Naive thymus-derived CD4-positive, alpha-beta T cell (primary cell): ENCODE results near the gene PPIL6. TPM values are rescaled to one million over a fixed set of nuclear protein-coding genes. Genes with fewer than 3 reads are reported as not detected.

ENCODE experiments used
- ATAC-seq: fragments of 150-1000 bp; cut with Tn5 transposase; 2 replicates; pipeline ENCODE4 v1.10.0; 2021; ENCODE audit warnings: mild to moderate bottlenecking, moderate library complexity
- CTCF ChIA-PET: fragments of 350-600 bp; sonication (Branson Sonifier 250); formaldehyde crosslinking; loops from one replicate; lab custom pipeline; 2021; ENCODE audit warnings: antibody characterized with exemption; lab: Charles Lee
- POLR2A ChIA-PET: fragments of 350-600 bp; sonication (Branson Sonifier 250); formaldehyde crosslinking; loops from one replicate; lab custom pipeline; 2021; ENCODE audit warnings: antibody characterized with exemption, inconsistent platforms; lab: Charles Lee
- DNase-seq, 9 donors: peaks; one replicate each; pipeline versions ENCODE4 v3.0.0 to v3.0.0-alpha.2; 2020 to 2022; ENCODE audit warnings: mixed read lengths in 1 of 9
- H3K27ac ChIP-seq: one replicate; pipeline ENCODE4 v1.7.0; 2013; ENCODE audit warnings: mild to moderate bottlenecking, low read depth, low read length, moderate library complexity
- H3K27me3 ChIP-seq, 2 donors: one replicate each; pipeline ENCODE4 v1.7.0; 2013; ENCODE audit warnings: low read length in 2 of 2, mild to moderate bottlenecking in 2 of 2, moderate library complexity in 2 of 2; ENCODE audit not compliant: control insufficient read depth in 2 of 2, insufficient read depth in 2 of 2
- H3K36me3 ChIP-seq, 3 experiments: 1 replicate in 2 of 3; 2 replicates in 1 of 3; pipeline ENCODE4 v1.7.0; 2013; ENCODE audit warnings: low read length in 3 of 3, mild to moderate bottlenecking in 3 of 3, moderate library complexity in 1 of 3; ENCODE audit not compliant: insufficient read depth in 3 of 3, control insufficient read depth in 2 of 3
- H3K4me1 ChIP-seq, 2 donors: one replicate each; pipeline ENCODE4 v1.7.0; 2013; ENCODE audit warnings: low read length in 2 of 2, mild to moderate bottlenecking in 2 of 2, moderate library complexity in 1 of 2; ENCODE audit not compliant: control insufficient read depth in 2 of 2, insufficient read depth in 2 of 2
- H3K4me3 ChIP-seq: 2 replicates; pipeline ENCODE4 v1.7.0; 2013; ENCODE audit warnings: mild to moderate bottlenecking, low read length
- H3K9me3 ChIP-seq, 3 experiments: 1 replicate in 2 of 3; 2 replicates in 1 of 3; pipeline ENCODE4 v1.7.0; 2013; ENCODE audit warnings: low read length in 3 of 3; ENCODE audit not compliant: control insufficient read depth in 2 of 3
- H3K27ac Mint-ChIP-seq, 9 donors: one replicate each; pipeline ENCODE4 v1.8.0; 2020 to 2022; ENCODE audit warnings: mixed read lengths in 9 of 9, mild to moderate bottlenecking in 8 of 9, moderate library complexity in 5 of 9, inconsistent platforms in 2 of 9
- H3K27me3 Mint-ChIP-seq, 5 donors: one replicate each; pipeline ENCODE4 v1.8.0; 2021 to 2022; ENCODE audit warnings: mixed read lengths in 5 of 5, mild to moderate bottlenecking in 1 of 5
- H3K36me3 Mint-ChIP-seq, 5 donors: one replicate each; pipeline ENCODE4 v1.8.0; 2020 to 2022; ENCODE audit warnings: mixed read lengths in 5 of 5, mild to moderate bottlenecking in 3 of 5, inconsistent platforms in 1 of 5
- H3K4me1 Mint-ChIP-seq, 7 donors: one replicate each; pipeline ENCODE4 v1.8.0; 2020 to 2022; ENCODE audit warnings: mixed read lengths in 7 of 7, mild to moderate bottlenecking in 3 of 7, inconsistent platforms in 1 of 7
- H3K4me3 Mint-ChIP-seq, 10 donors: one replicate each; pipeline ENCODE4 v1.8.0; 2020 to 2022; ENCODE audit warnings: mild to moderate bottlenecking in 10 of 10, mixed read lengths in 10 of 10, moderate library complexity in 6 of 10, inconsistent platforms in 2 of 10
- H3K9me3 Mint-ChIP-seq, 11 donors: one replicate each; pipeline ENCODE4 v1.8.0; 2020 to 2022; ENCODE audit warnings: mixed read lengths in 11 of 11, mild to moderate bottlenecking in 4 of 11, inconsistent platforms in 1 of 11, moderate library complexity in 1 of 11
- intact Hi-C, 2 donors: fragments of 100-400 bp; cut with micrococcal nuclease; formaldehyde crosslinking; loops; one replicate each; pipeline ENCODE4 v1.15.1; 2023
- polyA plus RNA-seq, 2 donors: library from polyadenylated mRNA; unstranded; fragments of 300-500 nt; fragmentation: Illumina TruSeq; gene quantifications; one replicate each; pipeline ENCODE4 v1.2.3, GENCODE V29; 2021
- total RNA-seq, 6 experiments: library from RNA in 5 of 6; stranded (reverse) in 5 of 6; gene quantifications; 1 replicate in 5 of 6; 2 replicates in 1 of 6; pipeline ENCODE4 v1.2.3 and lab custom pipeline; 2021 to 2026

PPIL6 gene
- total and polyA plus RNA-seq, 7 experiments from 2014 or later: 0.13 to 1.9 (median 0.51) TPM; not detected in 1

DNA sequence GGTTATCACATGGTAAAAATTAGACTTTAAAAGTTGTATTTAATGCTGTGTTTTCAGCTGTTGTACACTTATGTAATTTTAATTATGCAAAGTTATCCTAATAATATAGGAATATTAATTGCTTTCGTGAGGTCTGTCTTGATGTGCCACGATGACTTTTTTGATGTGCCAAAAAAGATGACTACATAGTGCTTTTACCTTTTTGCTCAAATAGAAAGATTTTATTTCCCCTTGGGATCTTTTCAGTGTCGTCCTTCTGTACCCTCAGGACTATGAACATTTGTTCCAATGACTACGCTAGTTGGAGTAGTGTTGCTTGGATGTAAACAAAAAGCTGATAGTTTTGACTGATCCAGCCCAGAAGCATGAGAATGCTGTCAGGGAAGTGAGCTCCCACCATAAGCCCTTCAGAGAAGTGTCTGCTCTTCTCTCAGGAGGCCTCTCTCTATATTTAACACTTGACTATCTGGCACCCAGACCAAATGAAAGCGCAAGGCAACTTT is 56.9 kb downstream of the PPIL6 start:
- Histone ChIP-seq H3K36me3 (no peaks in the 10 kb centered on the region), H3K4me3 (peak overlapping the region; percentile 89), H3K9me3 (no peaks in the 10 kb centered on the region), H3K27me3 (no peaks in the 10 kb centered on the region), H3K27ac (peak overlapping the region; percentile 95), H3K4me1 (peaks cover 15 to 27% of the 10 kb centered on the region in 2 donors)
- Mint-ChIP-seq H3K27me3 (peaks cover 0 to 12% (median 0%) of the 10 kb centered on the region in 5 donors), H3K4me1 (peaks cover 29 to 51% (median 44%) of the 10 kb centered on the region in 7 donors), H3K9me3 (peaks cover 0 to 4% (median 0%) of the 10 kb centered on the region in 11 donors), H3K4me3 (peak overlapping the region; percentile 88 to 99 (median 98)), H3K36me3 (peaks cover 0 to 20% (median 5%) of the 10 kb centered on the region in 5 donors), H3K27ac (peak overlapping the region; percentile 92 to 100 (median 99))
- ATAC-seq (no peak), DNase-seq (peak in 1 of 9 donors; percentile 2)
- ChIA-PET CTCF (interaction anchor here (0.6 to 6.0 kb wide), 20 partner anchors 9 to 817 kb away, joined by 3 to 94 read pairs (median 4); partner anchors contain the start of genes CDC40, PPIL6, SMPD2 and ZBTB24), POLR2A (interaction anchor here (0.6 to 4.4 kb wide), 26 partner anchors 10 to 1491 kb away, joined by 3 to 47 read pairs (median 6); partner anchors contain the start of genes AK9, AMD1, CEP57L1 and FIG4)
- intact Hi-C loops: loop anchor here (1.0 to 5.0 kb wide), 25 partner anchors 72 to 1666 kb away; partner anchors contain the start of genes RPF2 (in 2 of the 2), SCML4 (in 2 of the 2), AK9 (in 1 of the 2) and AMD1 (in 1 of the 2)

DNA sequence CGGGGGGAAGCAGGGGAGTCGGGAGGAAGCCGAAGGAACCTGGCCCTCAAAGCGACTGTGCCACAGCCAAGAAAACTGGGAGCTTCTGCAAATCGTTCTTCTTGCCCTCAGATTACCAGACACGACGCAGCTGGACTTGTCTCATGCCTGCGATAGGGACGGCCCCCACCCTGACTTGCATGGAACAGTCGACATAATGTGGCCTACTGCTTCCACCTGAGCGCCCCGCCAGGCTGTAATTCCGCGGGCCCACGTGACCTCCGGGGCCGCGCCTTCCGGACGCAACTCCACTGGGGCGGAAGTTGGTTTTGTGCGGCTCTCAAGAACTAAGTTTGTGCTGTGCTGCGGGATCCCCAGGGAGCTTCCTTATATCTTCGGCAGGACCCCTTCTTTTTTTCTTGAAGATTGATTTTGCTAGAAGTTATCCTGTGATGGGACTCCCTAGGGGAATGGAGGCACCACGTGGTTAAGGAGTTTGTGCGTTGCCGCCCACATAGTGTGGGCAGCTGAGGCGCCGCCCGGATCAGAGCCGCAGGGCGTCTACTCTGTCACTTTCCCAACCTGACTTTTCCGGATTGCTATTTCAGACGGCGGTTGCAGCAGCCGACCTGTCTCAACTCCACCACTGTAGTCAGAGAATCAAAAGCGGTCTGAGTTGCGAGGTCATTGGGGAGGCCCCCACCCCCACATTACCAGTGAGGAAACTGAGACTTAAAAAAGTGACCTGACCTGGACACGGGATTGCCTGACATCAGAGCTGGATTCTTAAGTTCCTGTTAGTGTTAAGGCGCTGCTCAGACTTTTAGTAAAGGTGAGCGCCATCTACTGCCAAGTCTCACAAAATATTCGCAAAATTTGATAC is 57.6 kb downstream of the PPIL6 start:
- peaks cover 0 to 26% (median 10%) of the 10 kb centered on the region in 5 donors for H3K36me3 Mint-ChIP-seq
- peaks cover 0 to 7% (median 0%) of the 10 kb centered on the region in 5 donors for H3K27me3 Mint-ChIP-seq
- no peaks in the 10 kb centered on the region for H3K9me3 ChIP-seq
- H3K9me3 Mint-ChIP-seq: peaks cover 0 to 4% (median 0%) of the 10 kb centered on the region in 11 donors
- peaks cover 34 to 58% (median 51%) of the 10 kb centered on the region in 7 donors for H3K4me1 Mint-ChIP-seq
- intact Hi-C loops: loop anchor here (1.0 to 5.0 kb wide), 36 partner anchors 10 to 1924 kb away; partner anchors contain the start of genes CDC40 (in 2 of the 2), CEP57L1 (in 2 of the 2), MICAL1 (in 2 of the 2) and PPIL6 (in 2 of the 2)
- H3K4me1 ChIP-seq: peaks cover 22 to 32% of the 10 kb centered on the region in 2 donors
- H3K4me3 ChIP-seq: peak overlapping the region; percentile 89
- CTCF ChIA-PET: interaction anchor here (0.6 to 6.0 kb wide), 23 partner anchors 10 to 816 kb away, joined by 3 to 94 read pairs (median 4); partner anchors contain the start of genes CDC40, PPIL6, SMPD2 and ZBTB24
- DNase-seq (peak; percentile 90 to 97 (median 96)), ATAC-seq (peak; percentile 82)
- H3K27me3 ChIP-seq: no peaks in the 10 kb centered on the region
- POLR2A ChIA-PET: interaction anchor here (0.6 to 4.4 kb wide), 38 partner anchors 9 to 1492 kb away, joined by 3 to 47 read pairs (median 5); partner anchors contain the start of genes AK9, AMD1, CDK19 and CEP57L1
- peak overlapping the region; percentile 88 to 99 (median 98) for H3K4me3 Mint-ChIP-seq
- H3K36me3 ChIP-seq: no peaks in the 10 kb centered on the region
- peak overlapping the region; percentile 95 for H3K27ac ChIP-seq
- H3K27ac Mint-ChIP-seq: peak overlapping the region; percentile 92 to 100 (median 99)

DNA sequence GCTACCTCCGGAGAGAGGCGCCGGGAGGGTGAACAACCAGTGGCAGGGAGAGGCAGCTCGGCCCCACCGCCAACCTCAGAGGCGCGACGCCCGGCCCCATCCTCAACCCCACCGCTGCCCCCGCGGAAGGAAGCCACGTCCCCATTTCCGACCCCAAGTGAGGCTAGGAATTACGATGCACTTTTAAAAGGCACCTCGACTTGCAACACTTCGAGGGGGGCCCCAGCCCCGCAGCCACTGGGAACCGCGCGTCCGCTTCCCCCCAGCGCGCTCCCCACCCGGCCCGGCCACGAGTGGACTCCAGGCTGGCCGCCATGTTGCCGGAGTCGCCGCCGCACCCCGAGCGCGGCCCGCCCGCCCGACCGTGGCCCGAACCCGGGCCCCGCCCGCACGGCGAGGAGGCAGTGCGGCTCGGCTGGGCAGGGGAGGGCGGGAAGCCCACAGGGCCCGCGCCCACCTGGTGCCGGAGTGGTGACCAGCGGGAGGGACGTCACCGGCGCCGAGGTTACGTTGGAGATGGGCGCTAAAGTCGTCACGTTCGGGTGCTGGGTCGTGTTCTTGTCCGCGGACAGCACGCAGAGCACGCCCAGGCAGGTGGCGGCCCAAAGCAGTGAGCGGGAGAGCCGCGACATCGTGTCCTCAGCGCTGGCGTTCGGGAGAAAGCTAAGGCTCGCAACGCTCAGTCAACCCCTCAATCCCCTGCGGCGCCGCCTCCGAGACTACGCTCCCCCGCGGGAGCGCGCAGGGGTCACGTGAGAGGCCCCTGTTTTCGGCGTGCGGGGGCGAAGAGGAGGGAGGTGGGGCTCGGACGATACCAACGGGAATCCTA is 58.5 kb downstream of the PPIL6 start, which contains the start of gene CD164:
CD164 (minus strand) TSS at position 721 of the 829 bp plus-strand sequence; CDS start at position 632, 89 bp downstream.
- Histone ChIP-seq H3K4me1 (peaks cover 28 to 32% of the 10 kb centered on the region in 2 donors), H3K4me3 (peak within 1 kb of the TSS; percentile 89), H3K27me3 (no peaks in the 10 kb centered on the region), H3K9me3 (no peaks in the 10 kb centered on the region), H3K36me3 (peaks cover 0 to 8% (median 2%) of the 10 kb centered on the region in 3 experiments), H3K27ac (peak within 1 kb of the TSS; percentile 95)
- peaks cover 0 to 29% (median 16%) of the 10 kb centered on the region in 5 donors for H3K36me3 Mint-ChIP-seq
- peaks cover 0 to 4% (median 0%) of the 10 kb centered on the region in 11 donors for H3K9me3 Mint-ChIP-seq
- CTCF ChIA-PET: interaction anchor here (0.6 to 6.0 kb wide), 10 partner anchors 10 to 658 kb away, joined by 3 to 94 read pairs (median 4); partner anchors contain the start of genes PPIL6 and SMPD2
- peak within 1 kb of the TSS; percentile 88 to 99 (median 98) for H3K4me3 Mint-ChIP-seq
- H3K27ac Mint-ChIP-seq: peak within 1 kb of the TSS; percentile 92 to 100 (median 99)
- H3K4me1 Mint-ChIP-seq: peaks cover 39 to 66% (median 57%) of the 10 kb centered on the region in 7 donors
- DNase-seq (peak; percentile 53 to 98 (median 95)), ATAC-seq (peak; percentile 83)
- H3K27me3 Mint-ChIP-seq: peaks cover 0 to 7% (median 0%) of the 10 kb centered on the region in 5 donors
- intact Hi-C loops: loop anchor here (1.0 to 5.0 kb wide), 33 partner anchors 9 to 1923 kb away; partner anchors contain the start of genes CEP57L1 (in 2 of the 2), PPIL6 (in 2 of the 2), RPF2 (in 2 of the 2) and SCML4 (in 2 of the 2)
- POLR2A ChIA-PET: interaction anchor here (0.6 to 4.4 kb wide), 32 partner anchors 9 to 1493 kb away, joined by 3 to 47 read pairs (median 5); partner anchors contain the start of genes AK9, AMD1, CDK19 and CEP57L1

DNA sequence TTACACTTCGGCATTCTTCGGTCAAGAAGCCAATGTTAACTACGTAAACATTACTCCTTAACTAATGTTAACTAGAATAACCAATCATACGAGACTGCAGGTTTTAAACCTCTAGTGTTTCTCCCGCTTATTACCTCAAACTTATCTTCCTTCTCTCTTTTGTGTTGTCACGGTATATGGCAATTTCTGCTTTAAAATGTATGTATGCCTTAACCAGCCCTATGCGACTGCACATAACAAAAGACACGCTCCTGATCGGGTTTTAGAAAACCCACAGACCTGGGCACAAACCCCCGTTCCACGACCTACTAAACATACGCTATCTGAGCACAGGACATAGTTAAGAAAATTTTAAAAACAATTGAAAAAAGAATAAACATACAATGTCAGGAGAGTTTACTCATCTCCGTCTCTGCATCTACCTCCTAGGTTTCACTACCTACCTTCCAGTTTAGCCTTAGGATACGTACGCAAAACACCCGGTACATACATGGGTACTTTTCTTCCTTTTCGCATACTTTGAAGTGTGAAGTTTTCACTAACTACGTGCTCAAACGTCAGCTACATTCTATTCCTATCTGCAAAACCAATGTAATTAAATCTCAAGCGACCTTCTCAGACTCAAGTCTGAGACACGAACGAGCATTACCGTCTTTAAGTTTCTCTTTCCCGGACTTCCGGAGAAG is 59.2 kb downstream of the PPIL6 start:
- DNase-seq (peak in 3 of 9 donors; percentile 70 to 77 (median 76)), ATAC-seq (peak; percentile 6)
- H3K4me3 Mint-ChIP-seq: peak overlapping the region; percentile 88 to 99 (median 96)

More for the DNA sequence above, 59.2 kb downstream of the PPIL6 start:
- no peaks in the 10 kb centered on the region for H3K9me3 ChIP-seq
- H3K4me1 ChIP-seq: peaks cover 31 to 32% of the 10 kb centered on the region in 2 donors
- ChIA-PET POLR2A (interaction anchor here (0.6 to 4.4 kb wide), 11 partner anchors 8 to 1493 kb away, joined by 3 to 47 read pairs (median 19); partner anchors contain the start of genes AK9, CEP57L1, FIG4 and MICAL1), CTCF (interaction anchor here (6.0 kb wide), 1 partner anchor 194 kb away, joined by 94 read pairs; no protein-coding TSS in a partner anchor)
- H3K36me3 ChIP-seq: peaks cover 7 to 16% (median 9%) of the 10 kb centered on the region in 3 experiments
- H3K4me3 ChIP-seq: peak overlapping the region; percentile 89
- Mint-ChIP-seq H3K4me1 (peaks cover 40 to 74% (median 63%) of the 10 kb centered on the region in 7 donors), H3K27me3 (peaks cover 0 to 7% (median 0%) of the 10 kb centered on the region in 5 donors), H3K36me3 (peaks cover 2 to 33% (median 20%) of the 10 kb centered on the region in 5 donors), H3K9me3 (peaks cover 0 to 4% (median 0%) of the 10 kb centered on the region in 11 donors), H3K27ac (peak overlapping the region; percentile 90 to 99 (median 94))
- intact Hi-C loops: loop anchor here (1.0 to 5.0 kb wide), 13 partner anchors 8 to 1664 kb away; partner anchors contain the start of genes SCML4 (in 2 of the 2), AK9 (in 1 of the 2), FIG4 (in 1 of the 2) and OSTM1 (in 1 of the 2)
- H3K27me3 ChIP-seq: no peaks in the 10 kb centered on the region
- H3K27ac ChIP-seq: peak overlapping the region; percentile 95
